ENCODE results near the gene LRRC70.
"Not testable (repeated sequence)": the region's sequence is repeated elsewhere in the genome, so short reads cannot be mapped to it uniquely, and the experiment has no call there.

Gene LRRC70

GRCh38 chr5:62562867-62563266, 15.8 kb upstream of the LRRC70 start:
- H3K4me3 ChIP-seq (ENCODE audit: insufficient read depth, low read length, poor library complexity, severe bottlenecking): no peak overlapping the region
- no peak overlapping the region for H2AFZ ChIP-seq (ENCODE audit: low read depth, low read length, severe bottlenecking)
- no peaks in the 10 kb centered on the region for H3K9me3 ChIP-seq (ENCODE audit: insufficient read depth, low read length)
- H3K27me3 ChIP-seq (ENCODE audit: low read length): no peaks in the 10 kb centered on the region
- H3K9ac ChIP-seq (ENCODE audit: low read length): no peak overlapping the region
- no peak overlapping the region for H3K4me2 ChIP-seq (ENCODE audit: low read depth, low read length, poor library complexity, severe bottlenecking)
- H4K20me1 ChIP-seq (ENCODE audit: low read depth, low read length): no peaks in the 10 kb centered on the region
- no peaks in the 10 kb centered on the region for H3K79me2 ChIP-seq (ENCODE audit: insufficient read depth, low read length)
- peaks cover 5% of the 10 kb centered on the region; the same call in 1 of the 2 replicates for H3K36me3 ChIP-seq (ENCODE audit: low read length)
- H3K27ac ChIP-seq (ENCODE audit: low read depth, low read length): no peak overlapping the region
- H3F3A ChIP-seq (ENCODE audit: insufficient read depth): no peaks in the 10 kb centered on the region
- H3K9me2 ChIP-seq (replicated peaks; ENCODE audit: insufficient read depth, low read length): no peaks in the 10 kb centered on the region
- TF ChIP-seq EZH2phosphoT487 (conservative IDR thresholded peaks at IDR 0.05; ENCODE audit: low read length): no peak
- TF ChIP-seq CTCF (IDR thresholded peaks at IDR 0.05; ENCODE audit: insufficient read depth, low read length, poor library complexity, severe bottlenecking): no peak

GRCh38 chr5:62564101-62564500, 14.5 kb upstream of the LRRC70 start:
- Histone ChIP-seq H4K20me1 (ENCODE audit: low read depth, low read length) (no peaks in the 10 kb centered on the region), H3K27me3 (ENCODE audit: low read length) (no peaks in the 10 kb centered on the region), H3K36me3 (ENCODE audit: low read length) (peaks cover 3% of the 10 kb centered on the region; the same call in 1 of the 2 replicates), H3K4me2 (ENCODE audit: low read depth, low read length, poor library complexity, severe bottlenecking) (no peak overlapping the region), H3K27ac (ENCODE audit: low read depth, low read length) (no peak overlapping the region), H3K9ac (ENCODE audit: low read length) (no peak overlapping the region), H3K9me2 (replicated peaks; ENCODE audit: insufficient read depth, low read length) (no peaks in the 10 kb centered on the region), H2AFZ (ENCODE audit: low read depth, low read length, severe bottlenecking) (no peak overlapping the region), H3F3A (ENCODE audit: insufficient read depth) (no peaks in the 10 kb centered on the region), H3K4me3 (ENCODE audit: insufficient read depth, low read length, poor library complexity, severe bottlenecking) (no peak overlapping the region), H3K79me2 (ENCODE audit: insufficient read depth, low read length) (no peaks in the 10 kb centered on the region), H3K9me3 (ENCODE audit: insufficient read depth, low read length) (no peaks in the 10 kb centered on the region)
- TF ChIP-seq CTCF (IDR thresholded peaks at IDR 0.05; ENCODE audit: insufficient read depth, low read length, poor library complexity, severe bottlenecking) (no peak), EZH2phosphoT487 (conservative IDR thresholded peaks at IDR 0.05; ENCODE audit: low read length) (no peak)

GRCh38 chr5:62565740-62566139, 12.9 kb upstream of the LRRC70 start:
- not testable (repeated sequence) for H3K9ac ChIP-seq (ENCODE audit: low read length); H2AFZ ChIP-seq (ENCODE audit: low read depth, low read length, severe bottlenecking); H3K27me3 ChIP-seq (ENCODE audit: low read length); H3F3A ChIP-seq (ENCODE audit: insufficient read depth); H3K9me2 ChIP-seq (replicated peaks; ENCODE audit: insufficient read depth, low read length); H3K4me3 ChIP-seq (ENCODE audit: insufficient read depth, low read length, poor library complexity, severe bottlenecking); H3K9me3 ChIP-seq (ENCODE audit: insufficient read depth, low read length); H3K79me2 ChIP-seq (ENCODE audit: insufficient read depth, low read length); H3K36me3 ChIP-seq (ENCODE audit: low read length); H3K27ac ChIP-seq (ENCODE audit: low read depth, low read length); H3K4me2 ChIP-seq (ENCODE audit: low read depth, low read length, poor library complexity, severe bottlenecking); H4K20me1 ChIP-seq (ENCODE audit: low read depth, low read length)

- H3K4me3 ChIP-seq (ENCODE audit: insufficient read depth, low read length, poor library complexity, severe bottlenecking): no peak overlapping the region
- H4K20me1 ChIP-seq (ENCODE audit: low read depth, low read length): no peaks in the 10 kb centered on the region
- no peaks in the 10 kb centered on the region for H3K27me3 ChIP-seq (ENCODE audit: low read length)
- no peaks in the 10 kb centered on the region for H3K9me3 ChIP-seq (ENCODE audit: insufficient read depth, low read length)
- no peak overlapping the region for H3K4me2 ChIP-seq (ENCODE audit: low read depth, low read length, poor library complexity, severe bottlenecking)
- H3K9me2 ChIP-seq (replicated peaks; ENCODE audit: insufficient read depth, low read length): no peaks in the 10 kb centered on the region
- H3K9ac ChIP-seq (ENCODE audit: low read length): no peak overlapping the region
- TF ChIP-seq EZH2phosphoT487 (conservative IDR thresholded peaks at IDR 0.05; ENCODE audit: low read length) (no peak), CTCF (IDR thresholded peaks at IDR 0.05; ENCODE audit: insufficient read depth, low read length, poor library complexity, severe bottlenecking) (no peak)
- no peaks in the 10 kb centered on the region for H3F3A ChIP-seq (ENCODE audit: insufficient read depth)
- H3K27ac ChIP-seq (ENCODE audit: low read depth, low read length): no peak overlapping the region
- no peaks in the 10 kb centered on the region for H3K79me2 ChIP-seq (ENCODE audit: insufficient read depth, low read length)
- no peak overlapping the region for H2AFZ ChIP-seq (ENCODE audit: low read depth, low read length, severe bottlenecking)
- H3K36me3 ChIP-seq (ENCODE audit: low read length): no peaks in the 10 kb centered on the region
Observed at GRCh38 chr5:62568143-62568542, 10.5 kb upstream of the LRRC70 start.
